Keratinocyte (primary cell): ENCODE results near the gene GPT2. TPM values are rescaled to one million over a fixed set of nuclear protein-coding genes. Genes with fewer than 3 reads are reported as not detected.

Experiments
- DNase-seq: peaks from one replicate; pipeline ENCODE4 v3.0.0-alpha.2; 2011; ENCODE audit warnings: low read depth, missing footprints, low spot score
- FAIRE-seq: peaks from 2 replicates; lab custom pipeline; 2011; peaks lifted over from hg19 to GRCh38; lab: Jason Lieb, UNC
- H2AFZ ChIP-seq: 2 replicates; pipeline ENCODE4 v1.6.0; 2012; ENCODE audit warnings: low read length, control low read depth, inconsistent platforms; ENCODE audit not compliant: control insufficient read depth
- H3K27ac ChIP-seq: 2 replicates; pipeline ENCODE4 v1.5.1; 2011; ENCODE audit warnings: low read length; ENCODE audit not compliant: control insufficient read depth, insufficient read depth
- H3K27me3 ChIP-seq: 3 replicates; pipeline ENCODE4 v1.6.0; 2011; ENCODE audit warnings: low read length; ENCODE audit not compliant: control insufficient read depth, insufficient read depth; ENCODE audit errors: extremely low read depth
- H3K36me3 ChIP-seq, 2 experiments: 2 replicates in 1 of 2; 3 replicates in 1 of 2; pipeline ENCODE4 v1.5.1; 2011; ENCODE audit warnings: low read length in 2 of 2, mild to moderate bottlenecking in 1 of 2; ENCODE audit not compliant: control insufficient read depth in 2 of 2, insufficient read depth in 2 of 2; ENCODE audit errors: extremely low read depth in 1 of 2
- H3K4me1 ChIP-seq: 3 replicates; pipeline ENCODE4 v1.5.1; 2011; ENCODE audit warnings: low read length; ENCODE audit not compliant: control insufficient read depth, insufficient read depth; ENCODE audit errors: extremely low read depth
- H3K4me2 ChIP-seq: 3 replicates; pipeline ENCODE4 v1.6.0; 2011; ENCODE audit warnings: low read depth, low read length; ENCODE audit not compliant: control insufficient read depth, insufficient read depth; ENCODE audit errors: extremely low read depth
- H3K4me3 ChIP-seq, 3 experiments: fragments of 200-600 bp in 1 of 3; sonication (generic) in 1 of 3; 2 replicates in 2 of 3; 3 replicates in 1 of 3; pipeline ENCODE4 v1.5.1; 2011 to 2016; ENCODE audit warnings: low read length in 3 of 3, mild to moderate bottlenecking in 3 of 3, control low read depth in 2 of 3, inconsistent platforms in 1 of 3, low read depth in 1 of 3, mixed read lengths in 1 of 3, mixed run types in 1 of 3, moderate library complexity in 1 of 3; ENCODE audit not compliant: control insufficient read depth in 2 of 3, insufficient read depth in 2 of 3; ENCODE audit errors: extremely low read depth in 1 of 3
- H3K79me2 ChIP-seq: 2 replicates; pipeline ENCODE4 v1.6.0; 2012; ENCODE audit warnings: low read length; ENCODE audit not compliant: control insufficient read depth, insufficient read depth
- H3K9ac ChIP-seq: 3 replicates; pipeline ENCODE4 v1.6.0; 2011; ENCODE audit warnings: low read length; ENCODE audit not compliant: control insufficient read depth, insufficient read depth; ENCODE audit errors: extremely low read depth
- H3K9me1 ChIP-seq: 3 replicates; pipeline ENCODE4 v1.6.0; 2011; ENCODE audit warnings: low read length; ENCODE audit not compliant: control insufficient read depth, insufficient read depth; ENCODE audit errors: extremely low read depth
- H3K9me3 ChIP-seq: 2 replicates; pipeline ENCODE4 v1.5.1; 2012; ENCODE audit warnings: low read depth, low read length; ENCODE audit not compliant: control insufficient read depth
- H4K20me1 ChIP-seq: 3 replicates; pipeline ENCODE4 v1.6.0; 2011; ENCODE audit warnings: low read length; ENCODE audit not compliant: control insufficient read depth, insufficient read depth; ENCODE audit errors: extremely low read depth
- CTCF ChIP-seq, 3 experiments: IDR thresholded peaks in 1 of 3; conservative IDR thresholded peaks in 1 of 3; optimal IDR thresholded peaks in 1 of 3; 2 replicates in 2 of 3; 3 replicates in 1 of 3; pipeline versions ENCODE3 to v1.5.1; 2011; ENCODE audit warnings: low read length in 3 of 3, mild to moderate bottlenecking in 3 of 3, moderate library complexity in 2 of 3, control low read depth in 1 of 3, inconsistent platforms in 1 of 3; ENCODE audit not compliant: insufficient read depth in 2 of 3; ENCODE audit errors: extremely low read depth in 1 of 3
- EZH2 ChIP-seq: IDR thresholded peaks from one replicate; pipeline ENCODE4 v1.6.1; 2012; ENCODE audit warnings: inconsistent platforms, mild to moderate bottlenecking, low read length, moderate library complexity
- dilution Hi-C: fragments of 300-500 bp; cut with MboI; formaldehyde crosslinking; loops from one replicate; pipeline ENCODE4 v1.7.0; 2020; ENCODE audit warnings: low sequenced_read_pairs; ENCODE audit not compliant: extremely low pct_ligation_motif_present
- polyA plus RNA-seq, 5 experiments: library from polyadenylated mRNA; depleted of rRNA in 3 of 5; stranded (reverse) in 3 of 5; stranded (forward) in 1 of 5; unstranded in 1 of 5; fragments of >200 nt; gene quantifications; 1 replicate in 1 of 5; 2 replicates in 3 of 5; 3 replicates in 1 of 5; pipeline versions ENCODE4 v1.2.1 to v1.2.3, GENCODE V29; 2011 to 2012; ENCODE audit warnings: missing spikeins in 2 of 5, low read depth in 1 of 5, low replicate concordance in 1 of 5

GPT2 gene
- polyA plus RNA-seq, 1 donor (not counting 4 experiments of a cell fraction or from before 2014, with no cell fraction given) = 16.1 TPM

- peak overlapping the region; percentile 86 for H3K4me2 ChIP-seq
- no peak overlapping the region for H3K9ac ChIP-seq
- FAIRE-seq (no peak), DNase-seq (no peak)
- H3K27me3 ChIP-seq = no peaks in the 10 kb centered on the region
- no peak for TF ChIP-seq CTCF (optimal IDR thresholded peaks at IDR 0.05 in 1 of 3, IDR thresholded peaks at IDR 0.05 in 1 of 3, conservative IDR thresholded peaks at IDR 0.05 in 1 of 3; ENCODE audit: extremely low read depth in 1 of 3, insufficient read depth in 2 of 3, low read length in 3 of 3)
- H2AFZ ChIP-seq = no peak overlapping the region
- peaks cover 2% of the 10 kb centered on the region for H3K9me1 ChIP-seq
- H4K20me1 ChIP-seq = peaks cover 3% of the 10 kb centered on the region
- no peak overlapping the region for H3K27ac ChIP-seq
- peaks cover 0 to 15% of the 10 kb centered on the region in 2 experiments for H3K36me3 ChIP-seq
- H3K79me2 ChIP-seq = peaks cover 5% of the 10 kb centered on the region
- no peaks in the 10 kb centered on the region for H3K9me3 ChIP-seq
- dilution Hi-C loops = no loop called here
- peak overlapping the region in 1 of 3 experiments; percentile 1 for H3K4me3 ChIP-seq
- peaks cover 38% of the 10 kb centered on the region for H3K4me1 ChIP-seq
These were observed 2.8 kb downstream of the GPT2 start for GRCh38 chr16:46886764-46887523.

GRCh38 chr16:46887524-46887854 is 3.3 kb downstream of the GPT2 start:
- peaks cover 0 to 15% of the 10 kb centered on the region in 2 experiments for H3K36me3 ChIP-seq
- H3K79me2 ChIP-seq = peaks cover 5% of the 10 kb centered on the region
- FAIRE-seq (no peak), DNase-seq (no peak)
- TF ChIP-seq CTCF (optimal IDR thresholded peaks at IDR 0.05 in 1 of 3, IDR thresholded peaks at IDR 0.05 in 1 of 3, conservative IDR thresholded peaks at IDR 0.05 in 1 of 3; ENCODE audit: extremely low read depth in 1 of 3, insufficient read depth in 2 of 3, low read length in 3 of 3) = no peak
- no peak for TF ChIP-seq EZH2
- H3K9ac ChIP-seq = no peak overlapping the region
- H3K4me2 ChIP-seq = no peak overlapping the region
- no peaks in the 10 kb centered on the region for H3K27me3 ChIP-seq
- H3K4me3 ChIP-seq = peak overlapping the region in 1 of 3 experiments; percentile 1
- H3K27ac ChIP-seq = no peak overlapping the region
- peaks cover 38% of the 10 kb centered on the region for H3K4me1 ChIP-seq
- H3K9me1 ChIP-seq = peaks cover 2% of the 10 kb centered on the region
- dilution Hi-C loops = no loop called here
- H4K20me1 ChIP-seq = peaks cover 3% of the 10 kb centered on the region
- H3K9me3 ChIP-seq = no peaks in the 10 kb centered on the region
- no peak overlapping the region for H2AFZ ChIP-seq
